Smooth muscle cell (in vitro differentiated cells): ENCODE data around the gene PLXNB2. TPM values are rescaled to one million over a fixed set of nuclear protein-coding genes. Genes with fewer than 3 reads are reported as not detected.

Source experiments
- DNase-seq: peaks from one replicate; lab custom pipeline; 2025; ENCODE audit not compliant: unreplicated experiment; lab: John Stamatoyannopoulos, UW
- H2AFZ ChIP-seq: fragments of 200-600 bp; sonication (generic); 2 replicates; pipeline ENCODE4 v1.6.0; 2016; ENCODE audit warnings: antibody characterized with exemption, low read depth, mild to moderate bottlenecking
- H3F3A ChIP-seq: fragments of 200-600 bp; sonication (generic); 2 replicates; pipeline ENCODE4 v1.6.0; 2017; ENCODE audit warnings: antibody characterized with exemption, low read depth
- H3K27ac ChIP-seq: fragments of 200-600 bp; sonication (generic); 2 replicates; pipeline ENCODE4 v1.5.1; 2016; ENCODE audit warnings: low read depth, mild to moderate bottlenecking
- H3K27me3 ChIP-seq: fragments of 200-600 bp; sonication (generic); 2 replicates; pipeline ENCODE4 v1.6.1; 2016; ENCODE audit warnings: low read depth, mild to moderate bottlenecking
- H3K36me3 ChIP-seq: fragments of 200-600 bp; sonication (generic); 2 replicates; pipeline ENCODE4 v1.5.1; 2016; ENCODE audit warnings: low read depth
- H3K4me1 ChIP-seq: fragments of 200-600 bp; sonication (generic); 2 replicates; pipeline ENCODE4 v1.5.1; 2016; ENCODE audit warnings: low read depth
- H3K4me2 ChIP-seq: fragments of 200-600 bp; sonication (generic); 2 replicates; pipeline ENCODE4 v1.6.0; 2016; ENCODE audit warnings: mild to moderate bottlenecking
- H3K4me3 ChIP-seq: fragments of 200-600 bp; sonication (generic); 2 replicates; pipeline ENCODE4 v1.5.1; 2016; ENCODE audit warnings: mild to moderate bottlenecking
- H3K79me2 ChIP-seq: fragments of 200-600 bp; sonication (generic); 2 replicates; pipeline ENCODE4 v1.6.0; 2016; ENCODE audit warnings: low read depth, mild to moderate bottlenecking
- H3K9ac ChIP-seq: fragments of 200-600 bp; sonication (generic); 2 replicates; pipeline ENCODE4 v1.6.0; 2016; ENCODE audit warnings: low read depth
- H3K9me3 ChIP-seq: fragments of 200-600 bp; sonication (generic); replicated peaks from 2 replicates; pipeline ENCODE4 v1.5.1; 2016; ENCODE audit warnings: low read depth
- H4K20me1 ChIP-seq: fragments of 200-600 bp; sonication (generic); 2 replicates; pipeline ENCODE4 v1.6.0; 2016; ENCODE audit warnings: low read depth
- WGBS: methylation state at CpG from one replicate; pipeline ENCODE4 v1.1.7; 2016; ENCODE audit warnings: low lambda C conversion rate; 5-methylcytosine and 5-hydroxymethylcytosine counted together
- polyA plus RNA-seq: library from polyadenylated mRNA; unstranded; fragments of >200 nt; fragmentation: Nextera tagmentation; extraction: Ambion mirVana; gene quantifications from 2 replicates; pipeline ENCODE4 v1.2.1, GENCODE V29; 2016
- total RNA-seq: library from RNA; depleted of rRNA; stranded (reverse); fragments of >200 nt; gene quantifications from 2 replicates; pipeline ENCODE4 v1.2.3, GENCODE V29; 2014
- TF ChIP-seq, protein P1 (sequence below): fragments of 200-600 bp; sonication (generic); IDR thresholded peaks from 2 replicates; pipeline ENCODE4 v1.5.1; 2017; ENCODE audit warnings: borderline replicate concordance, mild to moderate bottlenecking, antibody characterized with exemption; ENCODE audit not compliant: insufficient read depth, poor library complexity, severe bottlenecking

PLXNB2 gene
- total and polyA plus RNA-seq, 2 experiments from 2014 or later, result 195 to 210 TPM

DNA sequence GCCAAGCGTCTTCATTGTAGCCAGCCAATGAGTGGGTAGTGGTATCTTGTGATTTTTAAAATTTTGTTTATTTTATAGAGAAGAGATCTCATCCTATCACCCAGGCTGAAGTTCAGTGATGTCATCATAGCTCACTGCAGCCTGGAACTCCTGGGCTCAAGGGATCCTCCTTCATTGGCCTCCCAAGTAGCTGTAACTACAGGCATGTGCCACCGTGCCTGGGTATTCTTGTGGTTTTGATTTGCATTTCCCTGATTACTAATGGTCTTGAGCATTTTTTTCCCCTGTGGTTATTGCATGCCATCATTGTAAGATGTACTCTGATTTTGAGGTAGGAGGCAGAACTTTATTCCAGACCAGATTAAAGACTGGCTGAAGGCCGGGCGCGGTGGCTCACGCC lies 21.8 kb upstream of the PLXNB2 start:
- 93% methylated on average over 6 of the region's 6 CpGs for WGBS
- H3K4me1 ChIP-seq, result peaks cover 15% of the 10 kb centered on the region
- no peak overlapping the region for H3K4me2 ChIP-seq
- H2AFZ ChIP-seq, result no peak overlapping the region
- H4K20me1 ChIP-seq, result no peaks in the 10 kb centered on the region
- no peaks in the 10 kb centered on the region for H3K9me3 ChIP-seq
- peaks cover 4% of the 10 kb centered on the region for H3K79me2 ChIP-seq
- H3K9ac ChIP-seq, result no peak overlapping the region
- no peaks in the 10 kb centered on the region for H3K27me3 ChIP-seq
- H3K4me3 ChIP-seq, result no peak overlapping the region
- H3K27ac ChIP-seq, result no peak overlapping the region
- H3K36me3 ChIP-seq, result no peaks in the 10 kb centered on the region
- no peak for DNase-seq
- TF ChIP-seq, protein P1, sequence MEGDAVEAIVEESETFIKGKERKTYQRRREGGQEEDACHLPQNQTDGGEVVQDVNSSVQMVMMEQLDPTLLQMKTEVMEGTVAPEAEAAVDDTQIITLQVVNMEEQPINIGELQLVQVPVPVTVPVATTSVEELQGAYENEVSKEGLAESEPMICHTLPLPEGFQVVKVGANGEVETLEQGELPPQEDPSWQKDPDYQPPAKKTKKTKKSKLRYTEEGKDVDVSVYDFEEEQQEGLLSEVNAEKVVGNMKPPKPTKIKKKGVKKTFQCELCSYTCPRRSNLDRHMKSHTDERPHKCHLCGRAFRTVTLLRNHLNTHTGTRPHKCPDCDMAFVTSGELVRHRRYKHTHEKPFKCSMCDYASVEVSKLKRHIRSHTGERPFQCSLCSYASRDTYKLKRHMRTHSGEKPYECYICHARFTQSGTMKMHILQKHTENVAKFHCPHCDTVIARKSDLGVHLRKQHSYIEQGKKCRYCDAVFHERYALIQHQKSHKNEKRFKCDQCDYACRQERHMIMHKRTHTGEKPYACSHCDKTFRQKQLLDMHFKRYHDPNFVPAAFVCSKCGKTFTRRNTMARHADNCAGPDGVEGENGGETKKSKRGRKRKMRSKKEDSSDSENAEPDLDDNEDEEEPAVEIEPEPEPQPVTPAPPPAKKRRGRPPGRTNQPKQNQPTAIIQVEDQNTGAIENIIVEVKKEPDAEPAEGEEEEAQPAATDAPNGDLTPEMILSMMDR, result no peak
- no peaks in the 10 kb centered on the region for H3F3A ChIP-seq

DNA sequence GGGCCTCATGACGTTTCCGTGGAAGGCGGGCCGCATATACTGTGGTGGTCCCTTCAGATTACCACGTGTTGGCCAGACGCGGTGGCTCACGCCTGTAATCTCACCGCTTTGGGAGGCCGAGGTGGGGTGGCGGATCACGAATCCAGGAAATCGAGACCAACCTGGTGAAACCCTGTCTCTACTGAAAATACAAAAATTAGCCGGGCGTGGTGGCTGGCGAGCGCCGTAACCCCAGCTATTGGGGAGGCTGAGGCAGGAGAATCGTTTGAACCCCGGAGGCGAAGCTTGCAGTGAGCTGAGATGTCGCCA lies 20.2 kb upstream of the PLXNB2 start:
- no peaks in the 10 kb centered on the region for H4K20me1 ChIP-seq
- H3K4me3 ChIP-seq, result peak overlapping the region; percentile 90
- H3K36me3 ChIP-seq, result no peaks in the 10 kb centered on the region
- H3K9ac ChIP-seq, result peak overlapping the region; percentile 91
- H3K27ac ChIP-seq, result peak overlapping the region; percentile 53
- H3K79me2 ChIP-seq, result peaks cover 4% of the 10 kb centered on the region
- H3K4me1 ChIP-seq, result peaks cover 15% of the 10 kb centered on the region
- 92% methylated on average over 22 of the region's 22 CpGs for WGBS
- no peak for DNase-seq
- H3K4me2 ChIP-seq, result peak overlapping the region; percentile 98
- peak overlapping the region; percentile 96 for H2AFZ ChIP-seq
- no peaks in the 10 kb centered on the region for H3K27me3 ChIP-seq
- TF ChIP-seq, protein P1, result no peak
- H3F3A ChIP-seq, result no peaks in the 10 kb centered on the region
- H3K9me3 ChIP-seq, result no peaks in the 10 kb centered on the region

DNA sequence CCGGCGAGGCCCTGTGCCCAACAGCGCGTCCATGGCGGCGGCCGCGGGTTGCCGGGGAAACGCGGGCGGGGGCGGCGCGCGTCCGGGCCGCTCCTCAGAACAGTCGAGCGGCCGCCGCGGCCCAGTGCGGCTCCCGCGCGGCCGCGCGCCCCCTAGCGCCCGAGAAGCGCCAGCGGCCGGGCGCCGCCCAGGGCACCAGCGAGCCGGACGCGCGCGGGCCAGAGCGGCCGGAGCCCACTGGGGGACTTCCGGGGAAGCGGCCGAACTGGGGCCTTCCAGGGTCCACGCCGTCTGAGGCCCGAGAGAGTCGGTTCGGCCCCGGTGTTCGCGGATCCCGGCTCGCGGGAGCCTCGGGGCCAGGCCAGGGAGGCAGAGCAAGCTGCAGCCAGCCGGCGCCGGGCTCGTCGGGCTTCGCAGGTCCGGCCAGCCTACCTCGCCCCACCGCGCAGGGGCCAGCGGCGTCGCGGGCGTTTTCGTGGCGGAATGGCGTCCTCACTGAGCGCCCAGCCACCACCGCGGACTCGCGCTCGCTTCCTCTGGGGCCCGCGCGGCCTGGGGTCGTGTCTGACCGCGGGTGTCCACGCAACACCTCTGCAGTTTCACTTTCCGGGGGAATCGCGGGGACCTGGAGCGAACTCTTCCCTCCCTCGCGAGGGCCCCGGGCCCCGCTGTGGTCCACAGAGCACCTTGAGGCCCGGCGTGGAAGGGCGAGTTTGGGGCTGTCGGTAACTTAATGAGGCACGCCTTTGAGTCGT lies 19.7 kb upstream of the PLXNB2 start, which contains the start of gene DENND6B:
DENND6B (minus strand) TSS at position 57 of the 755 bp plus-strand sequence; CDS start at position 33, 24 bp downstream.
- WGBS, result 22% methylated on average over 46 of the region's 105 CpGs
- Histone ChIP-seq H3K4me3 (peak within 1 kb of the TSS; percentile 90), H3K9ac (peak within 1 kb of the TSS; percentile 91), H3K79me2 (peaks cover 4% of the 10 kb centered on the region), H2AFZ (peak within 1 kb of the TSS; percentile 96), H3K27me3 (no peaks in the 10 kb centered on the region), H3K9me3 (no peaks in the 10 kb centered on the region), H3K27ac (peak within 1 kb of the TSS; percentile 53), H3K4me2 (peak within 1 kb of the TSS; percentile 98), H3F3A (no peaks in the 10 kb centered on the region), H4K20me1 (no peaks in the 10 kb centered on the region), H3K4me1 (peaks cover 15% of the 10 kb centered on the region), H3K36me3 (no peaks in the 10 kb centered on the region)
- TF ChIP-seq, protein P1, result peak; percentile 40
- DNase-seq, result peak; percentile 37
